IMR-90 (cell line): ENCODE data around the gene LDLRAD3.

Experiments
- CTCF ChIP-seq: conservative IDR thresholded peaks from 2 replicates; pipeline ENCODE4 v1.5.1; 2012; ENCODE audit warnings: mild to moderate bottlenecking, low read depth, low read length, improper control_type of control experiment
- POLR2A ChIP-seq: IDR thresholded peaks from 2 replicates; pipeline ENCODE4 v1.6.1; 2012; ENCODE audit warnings: mild to moderate bottlenecking, low read depth, low read length
- RFX5 ChIP-seq: IDR thresholded peaks from 2 replicates; pipeline ENCODE4 v1.8.0; 2012; ENCODE audit warnings: low read depth, mild to moderate bottlenecking, low read length, moderate library complexity

- TF ChIP-seq POLR2A (no peak), CTCF (no peak), RFX5 (no peak)
These were observed 261.7 kb downstream of the LDLRAD3 start for GRCh38 chr11:36205536-36205935.
